Lung (tissue), 12 donors: ENCODE data around the gene PRKCE. TPM values are rescaled to one million over a fixed set of nuclear protein-coding genes. Genes with fewer than 3 reads are reported as not detected.
A peak's percentile ranks its signal among the peaks of the same experiment; 100 is the strongest.

Source experiments
- ATAC-seq: fragments of 200-7000 bp; cut with Tn5 transposase; one replicate; pipeline ENCODE4 v1.9.1; 2020; ENCODE audit warnings: moderate number of reproducible peaks; ENCODE audit not compliant: insufficient read depth, low FRiP score
- DNase-seq, 3 donors: peaks; one replicate each; pipeline ENCODE4 v3.0.0-alpha.2; 2013 to 2017
- H3K27ac ChIP-seq, 2 donors: one replicate each; pipeline ENCODE4 v1.5.1; 2013; ENCODE audit warnings: mild to moderate bottlenecking in 2 of 2, moderate library complexity in 2 of 2, control low read depth in 1 of 2, inconsistent platforms in 1 of 2, low read depth in 1 of 2, low read length in 1 of 2
- H3K27me3 ChIP-seq, 3 donors: one replicate each; pipeline ENCODE4 v1.5.1; 2013; ENCODE audit warnings: low read length in 2 of 3; ENCODE audit not compliant: control insufficient read depth in 3 of 3, insufficient read depth in 3 of 3
- H3K36me3 ChIP-seq, 4 donors: one replicate each; pipeline ENCODE4 v1.5.1; 2013; ENCODE audit warnings: low read length in 4 of 4, mild to moderate bottlenecking in 1 of 4, moderate library complexity in 1 of 4; ENCODE audit not compliant: control insufficient read depth in 4 of 4, insufficient read depth in 4 of 4
- H3K4me1 ChIP-seq, 5 donors: one replicate each; pipeline ENCODE4 v1.5.1; 2013; ENCODE audit warnings: low read length in 5 of 5, mild to moderate bottlenecking in 2 of 5, moderate library complexity in 1 of 5; ENCODE audit not compliant: control insufficient read depth in 5 of 5, insufficient read depth in 5 of 5
- H3K4me3 ChIP-seq: one replicate; pipeline ENCODE4 v1.5.1; 2013; ENCODE audit warnings: mild to moderate bottlenecking, control low read depth, moderate library complexity
- H3K9ac ChIP-seq, 2 donors: one replicate each; pipeline ENCODE4 v1.5.1; 2013; ENCODE audit warnings: low read length in 2 of 2, control low read depth in 1 of 2; ENCODE audit not compliant: insufficient read depth in 1 of 2
- H3K9me3 ChIP-seq, 4 donors: one replicate each; pipeline ENCODE4 v1.5.1; 2013; ENCODE audit warnings: low read length in 3 of 4, mild to moderate bottlenecking in 1 of 4, moderate library complexity in 1 of 4; ENCODE audit not compliant: control insufficient read depth in 4 of 4, insufficient read depth in 3 of 4
- CTCF ChIP-seq: IDR thresholded peaks from 2 replicates; pipeline ENCODE4 v1.5.1; 2012; ENCODE audit warnings: mild to moderate bottlenecking; ENCODE audit errors: control extremely low read depth, extremely low read depth
- WGBS, 2 donors: extraction: QIAGEN DNeasy Blood & Tissue Kit; methylation state at CpG; one replicate each; pipeline ENCODE4 v1.1.7; 2013; 5-methylcytosine and 5-hydroxymethylcytosine counted together
- polyA plus RNA-seq, 2 donors: library from polyadenylated mRNA; stranded (reverse); fragments of 200-250 nt; gene quantifications; one replicate each; pipeline ENCODE4 v1.2.1, GENCODE V29; 2013
- total RNA-seq, 2 donors: library from RNA; depleted of rRNA in 1 of 2; stranded (reverse); fragments of >200 nt in 1 of 2; gene quantifications; one replicate each; pipeline ENCODE4 v1.2.1, GENCODE V29; 2014 to 2021
- donor health status: control.
- donor health status: control.
- donor health status: Bipolar disorder and iron deficiency.
- donor health status: healthy.
- donor health status: DM: yes; HTN: yes; CAD: no.

PRKCE gene
- total and polyA plus RNA-seq, 4 donors, result 12.5 to 82.2 (median 32.1) TPM

DNA sequence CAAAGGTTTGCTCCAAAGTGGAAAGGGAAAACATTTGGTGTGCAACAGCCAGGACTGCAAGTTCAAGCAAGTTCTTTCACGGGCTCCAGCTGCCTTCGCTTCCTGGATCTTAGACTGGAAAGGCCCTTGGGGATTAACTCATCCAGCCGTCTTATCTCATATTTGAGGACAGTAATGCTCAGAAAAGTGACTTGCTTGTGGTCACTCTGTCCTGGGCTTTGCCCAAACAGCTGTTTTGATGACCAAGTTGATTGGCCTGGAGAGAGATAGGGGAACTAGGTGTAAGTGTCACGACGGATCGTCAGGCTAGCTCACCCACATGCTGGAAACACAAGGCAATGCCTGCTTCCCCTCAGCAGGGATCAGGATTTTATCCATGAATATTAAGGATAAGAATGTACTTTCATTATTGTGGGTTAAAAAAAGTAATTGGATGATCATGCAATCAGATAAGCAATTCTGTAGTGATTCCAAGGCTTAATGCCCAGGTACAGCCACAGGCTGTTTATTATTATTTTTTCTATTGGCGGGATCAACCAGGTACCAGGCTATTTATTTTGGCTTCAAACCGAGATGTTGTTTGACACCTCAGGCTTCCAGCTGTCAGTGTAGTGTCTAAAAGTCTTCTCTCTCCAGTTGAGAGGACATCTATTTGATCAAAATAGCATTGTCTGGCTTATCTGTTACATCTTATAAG, 483.2 kb downstream of the PRKCE start:
- Histone ChIP-seq H3K27me3 (no peaks in the 10 kb centered on the region), H3K4me3 (no peak overlapping the region), H3K36me3 (no peaks in the 10 kb centered on the region), H3K27ac (peak overlapping the region; percentile 14 to 74), H3K4me1 (peaks cover 7 to 19% (median 15%) of the 10 kb centered on the region in 5 donors), H3K9ac (no peak overlapping the region), H3K9me3 (no peaks in the 10 kb centered on the region)
- no peak for ATAC-seq
- no peak for TF ChIP-seq CTCF
- WGBS, 2 donors, result 62 to 79% methylated on average over 8 of the region's 8 CpGs
- DNase-seq, result peak in 2 of 3 donors; percentile 36 to 61

GRCh38 chr2:46135228-46135855, 483.9 kb downstream of the PRKCE start:
- ATAC-seq (no peak), DNase-seq (no peak)
- 72 to 79% methylated on average over 4 of the region's 4 CpGs for WGBS, 2 donors
- no peaks in the 10 kb centered on the region for H3K9me3 ChIP-seq
- H3K4me3 ChIP-seq, result no peak overlapping the region
- no peaks in the 10 kb centered on the region for H3K36me3 ChIP-seq
- H3K27me3 ChIP-seq, result no peaks in the 10 kb centered on the region
- no peak for TF ChIP-seq CTCF
- peaks cover 7 to 19% (median 15%) of the 10 kb centered on the region in 5 donors for H3K4me1 ChIP-seq
- H3K27ac ChIP-seq, result peak overlapping the region; percentile 14 to 77
- H3K9ac ChIP-seq, result no peak overlapping the region

DNA sequence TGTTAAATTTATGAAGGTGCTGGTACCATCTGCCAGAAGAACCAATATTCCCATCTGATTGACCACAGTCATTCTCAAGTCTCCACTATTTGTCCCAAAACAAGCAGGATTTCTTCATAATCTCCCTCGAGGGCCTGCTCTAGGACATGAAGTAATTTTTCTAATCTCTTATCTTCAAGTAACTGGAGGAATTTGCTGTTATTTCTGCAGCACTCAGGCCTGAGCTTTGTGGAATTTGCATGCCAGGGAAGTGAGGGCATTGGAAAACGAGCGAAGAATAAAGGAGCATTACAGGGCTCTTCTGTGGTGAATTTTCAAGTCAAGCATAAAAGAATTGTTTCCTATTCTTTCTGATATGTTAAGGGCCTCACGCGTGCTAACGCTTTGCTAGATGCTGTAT, 484.5 kb downstream of the PRKCE start:
- Histone ChIP-seq H3K9me3 (no peaks in the 10 kb centered on the region), H3K4me3 (no peak overlapping the region), H3K36me3 (no peaks in the 10 kb centered on the region), H3K27ac (peak overlapping the region in 1 of 2 donors; percentile 26), H3K9ac (no peak overlapping the region), H3K27me3 (no peaks in the 10 kb centered on the region), H3K4me1 (peaks cover 7 to 19% (median 15%) of the 10 kb centered on the region in 5 donors)
- no peak for TF ChIP-seq CTCF
- ATAC-seq, result peak; percentile 36
- peak; percentile 62 to 76 (median 65) for DNase-seq
- WGBS, 2 donors, result 57 to 72% methylated on average over 6 of the region's 6 CpGs
